A549 (cell line): Measurements from ENCODE around the gene PBX1. TPM values are rescaled to one million over a fixed set of nuclear protein-coding genes. Genes with fewer than 3 reads are reported as not detected.

Experiments used
- ATAC-seq, 2 experiments: fragments of 200-7000 bp in 1 of 2; fragments of >200 bp in 1 of 2; cut with Nextera tagmentation in 1 of 2; cut with Tn5 transposase in 1 of 2; 3 replicates each; pipeline versions ENCODE4 v1.8.0 to v1.9.1; 2018 to 2020; ENCODE audit warnings: mild to moderate bottlenecking in 1 of 2, moderate library complexity in 1 of 2
- CTCF ChIA-PET: fragments of 300-600 bp; sonication (Branson Sonifier 250); formaldehyde crosslinking; extraction: SDS; loops from one replicate; lab custom pipeline; 2021; ENCODE audit warnings: antibody characterized with exemption, inconsistent platforms; lab: Yijun Ruan, JAX
- POLR2A ChIA-PET: fragments of 350-600 bp; formaldehyde crosslinking; extraction: SDS; loops from one replicate; lab custom pipeline; 2021; ENCODE audit warnings: antibody characterized with exemption, inconsistent platforms; lab: Yijun Ruan, JAX
- DNase-seq, 2 experiments: peaks; one replicate each; pipeline versions ENCODE4 v3.0.0 to v3.0.0-alpha.2; 2011 to 2016; ENCODE audit warnings: low read depth in 1 of 2, low spot score in 1 of 2
- FAIRE-seq: peaks from 2 replicates; lab custom pipeline; 2011; peaks lifted over from hg19 to GRCh38; lab: Jason Lieb, UNC
- H3K27ac ChIP-seq, 2 experiments: fragments of >200 bp; sonication (Bioruptor Twin); formaldehyde crosslinking; 3 replicates each; pipeline ENCODE4 v1.5.1; 2016 to 2017
- H3K4me1 ChIP-seq: fragments of >200 bp; sonication (Bioruptor Twin); formaldehyde crosslinking; 3 replicates; pipeline ENCODE4 v1.6.1; 2016
- H3K4me2 ChIP-seq: fragments of >200 bp; sonication (Bioruptor Twin); formaldehyde crosslinking; 3 replicates; pipeline ENCODE4 v1.6.1; 2016
- H3K4me3 ChIP-seq: fragments of >200 bp; sonication (Bioruptor Twin); formaldehyde crosslinking; 3 replicates; pipeline ENCODE4 v1.5.1; 2016
- H3K9me3 ChIP-seq: fragments of >200 bp; sonication (Bioruptor Twin); formaldehyde crosslinking; 3 replicates; pipeline ENCODE4 v1.6.1; 2016
- EHMT2 ChIP-seq: fragments of 200-600 bp; sonication (generic); IDR thresholded peaks from 2 replicates; pipeline ENCODE4 v1.6.1; 2016; ENCODE audit warnings: antibody characterized with exemption, low read depth, mild to moderate bottlenecking, moderate library complexity
- EP300 ChIP-seq, 2 experiments: fragments of >200 bp; sonication (Bioruptor Twin); formaldehyde crosslinking; IDR thresholded peaks; 2 replicates in 1 of 2; 3 replicates in 1 of 2; pipeline ENCODE4 v1.6.1; 2016 to 2017
- FOSB ChIP-seq: fragments of 250-450 bp; sonication (Bioruptor Pico); IDR thresholded peaks from 2 replicates; pipeline ENCODE4 v1.5.0; 2020; ENCODE audit warnings: mild to moderate bottlenecking, moderate library complexity
- FOSL2 ChIP-seq, 2 experiments: fragments of 450-650 bp in 1 of 2; fragments of >200 bp in 1 of 2; sonication (Bioruptor Twin) in 1 of 2; formaldehyde crosslinking; IDR thresholded peaks; 2 replicates each; pipeline versions ENCODE4 v1.5.0 to v1.6.1; 2016 to 2020; ENCODE audit warnings: mild to moderate bottlenecking in 1 of 2, moderate library complexity in 1 of 2
- HOXA7 ChIP-seq: fragments of 250-450 bp; sonication (Bioruptor Pico); IDR thresholded peaks from 2 replicates; pipeline ENCODE4 v1.5.0; 2020; ENCODE audit warnings: mild to moderate bottlenecking, moderate library complexity
- HOXB5 ChIP-seq: fragments of 250-450 bp; sonication (Bioruptor Pico); IDR thresholded peaks from 2 replicates; pipeline ENCODE4 v1.5.0; 2020; ENCODE audit warnings: mild to moderate bottlenecking, moderate library complexity
- JUN ChIP-seq, 2 experiments: fragments of >200 bp; sonication (Bioruptor Twin); formaldehyde crosslinking; IDR thresholded peaks; 2 replicates in 1 of 2; 3 replicates in 1 of 2; pipeline ENCODE4 v1.6.1; 2016 to 2017
- KDM5A ChIP-seq: fragments of 200-600 bp; sonication (generic); IDR thresholded peaks from 2 replicates; pipeline ENCODE4 v1.6.1; 2016; ENCODE audit warnings: antibody characterized with exemption, mild to moderate bottlenecking
- MAFK ChIP-seq: fragments of 450-650 bp; IDR thresholded peaks from 2 replicates; pipeline ENCODE4 v1.6.1; 2014; ENCODE audit not compliant: partially characterized antibody
- MYC ChIP-seq: IDR thresholded peaks from 2 replicates; pipeline ENCODE4 v1.6.1; 2012; ENCODE audit warnings: mild to moderate bottlenecking, inconsistent platforms, low read length, improper control_type of control experiment, borderline replicate concordance
- NFE2L2 ChIP-seq: fragments of 150-350 bp; conservative IDR thresholded peaks from 2 replicates; pipeline ENCODE4 v1.6.1; 2014; ENCODE audit warnings: low read length
- NR3C1 ChIP-seq: fragments of >200 bp; sonication (Bioruptor Twin); formaldehyde crosslinking; IDR thresholded peaks from 3 replicates; pipeline ENCODE4 v1.6.1; 2017
- RFX5 ChIP-seq: fragments of 450-650 bp; IDR thresholded peaks from 2 replicates; pipeline ENCODE4 v1.7.1; 2014; ENCODE audit warnings: antibody characterized with exemption, mild to moderate bottlenecking, moderate library complexity
- WGBS: methylation state at CpG from one replicate; pipeline ENCODE4 v1.1.6; 2017; ENCODE audit errors: missing lambda C conversion rate; 5-methylcytosine and 5-hydroxymethylcytosine counted together
- polyA plus RNA-seq, 4 experiments: library from polyadenylated mRNA; depleted of rRNA in 3 of 4; stranded (reverse); fragments of >200 nt; fragmentation: RNase III in 1 of 4; extraction: RNeasy Plus Mini Kit Qiagen cat#74134 plus additional on column Dnase treatment in 1 of 4; gene quantifications; 2 replicates in 3 of 4; 3 replicates in 1 of 4; pipeline ENCODE4 v1.2.3, GENCODE V29; 2011 to 2017
- TF ChIP-seq, protein P1 (sequence below): IDR thresholded peaks from 2 replicates; pipeline ENCODE4 v1.6.1; 2012; ENCODE audit warnings: low read depth, borderline replicate concordance
- TF ChIP-seq, protein P2 (sequence below): fragments of 200-600 bp; sonication (generic); IDR thresholded peaks from 2 replicates; pipeline ENCODE4 v1.6.1; 2016; ENCODE audit warnings: antibody characterized with exemption, mild to moderate bottlenecking, moderate library complexity
- TF ChIP-seq, protein P3 (sequence below): fragments of >200 bp; sonication (Bioruptor Twin); formaldehyde crosslinking; IDR thresholded peaks from 3 replicates; pipeline ENCODE4 v1.6.1; 2016
- TF ChIP-seq, protein P4 (sequence below): fragments of >200 bp; sonication (Bioruptor Twin); formaldehyde crosslinking; IDR thresholded peaks from 3 replicates; pipeline ENCODE4 v1.5.1; 2016

The PBX1 gene
- polyA plus RNA-seq, 2 of the 4 experiments (the other 2 are of a cell fraction), result 47.8 to 61.5 TPM

DNA sequence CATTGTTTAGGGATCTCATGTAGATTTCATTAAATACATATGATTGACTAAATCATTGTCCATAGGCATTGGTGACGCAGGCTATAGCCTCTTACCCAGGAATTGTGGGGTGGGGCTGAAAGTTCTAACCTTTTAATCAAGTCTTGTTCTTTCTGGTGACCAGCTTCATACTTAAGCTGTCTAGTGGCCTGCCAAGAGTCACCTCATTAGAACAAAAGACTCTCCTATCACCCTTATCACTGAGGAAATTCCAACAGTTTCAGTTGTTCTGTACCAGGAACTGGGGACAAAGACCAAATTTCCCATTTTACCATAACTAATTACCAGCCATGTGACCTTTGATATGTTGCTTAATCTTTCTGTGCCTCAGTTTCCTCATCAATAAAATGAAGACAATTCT lies 298.5 kb downstream of the PBX1 start:
- ATAC-seq (no peak), FAIRE-seq (no peak), DNase-seq (no peak)
- ChIA-PET POLR2A (no interaction called here), CTCF (interaction anchor here (0.6 kb wide), 1 partner anchor 1316 kb away, joined by 3 read pairs; no protein-coding TSS in a partner anchor)
- Histone ChIP-seq H3K4me2 (no peak overlapping the region), H3K27ac (no peak overlapping the region), H3K9me3 (no peaks in the 10 kb centered on the region), H3K4me3 (no peak overlapping the region), H3K4me1 (no peaks in the 10 kb centered on the region)
- WGBS, result 75% methylated on average over 1 of the region's 1 CpG
- TF ChIP-seq FOSL2 (IDR thresholded peaks at IDR 0.05) (no peak), FOSL2 (CRISPR knock-in tag; IDR thresholded peaks at IDR 0.05) (no peak), FOSB (CRISPR knock-in tag) (no peak)

DNA sequence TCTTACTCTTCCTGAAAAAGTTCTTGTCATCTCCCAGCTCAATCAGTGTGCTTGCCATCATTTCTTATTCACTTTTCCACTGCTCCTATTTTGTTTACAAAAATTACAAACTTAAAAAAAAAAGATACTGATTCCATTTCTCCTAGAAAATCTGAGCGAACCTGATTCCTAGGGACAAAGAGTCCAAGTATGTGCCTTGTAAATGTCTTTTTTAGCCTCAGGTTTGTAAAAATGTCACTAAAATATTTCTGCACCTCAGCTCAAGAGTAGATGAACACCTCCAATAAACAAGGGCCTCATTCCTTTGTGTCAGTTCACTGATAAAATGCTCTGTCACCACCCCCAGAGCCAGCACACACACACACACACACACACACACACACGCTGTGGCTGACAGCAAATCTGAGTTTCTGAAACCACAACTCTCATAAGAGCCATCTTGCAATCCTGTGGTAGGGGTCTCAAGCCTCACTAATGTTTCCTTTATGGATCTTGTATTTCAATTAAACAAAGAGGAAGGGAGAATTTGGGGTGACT lies 299.2 kb downstream of the PBX1 start:
- 72% methylated on average over 2 of the region's 2 CpGs for WGBS
- no peak for FAIRE-seq
- no peak for TF ChIP-seq HOXB5
- TF ChIP-seq, protein P1, sequence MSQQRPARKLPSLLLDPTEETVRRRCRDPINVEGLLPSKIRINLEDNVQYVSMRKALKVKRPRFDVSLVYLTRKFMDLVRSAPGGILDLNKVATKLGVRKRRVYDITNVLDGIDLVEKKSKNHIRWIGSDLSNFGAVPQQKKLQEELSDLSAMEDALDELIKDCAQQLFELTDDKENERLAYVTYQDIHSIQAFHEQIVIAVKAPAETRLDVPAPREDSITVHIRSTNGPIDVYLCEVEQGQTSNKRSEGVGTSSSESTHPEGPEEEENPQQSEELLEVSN, result no peak
- TF ChIP-seq, protein P2, sequence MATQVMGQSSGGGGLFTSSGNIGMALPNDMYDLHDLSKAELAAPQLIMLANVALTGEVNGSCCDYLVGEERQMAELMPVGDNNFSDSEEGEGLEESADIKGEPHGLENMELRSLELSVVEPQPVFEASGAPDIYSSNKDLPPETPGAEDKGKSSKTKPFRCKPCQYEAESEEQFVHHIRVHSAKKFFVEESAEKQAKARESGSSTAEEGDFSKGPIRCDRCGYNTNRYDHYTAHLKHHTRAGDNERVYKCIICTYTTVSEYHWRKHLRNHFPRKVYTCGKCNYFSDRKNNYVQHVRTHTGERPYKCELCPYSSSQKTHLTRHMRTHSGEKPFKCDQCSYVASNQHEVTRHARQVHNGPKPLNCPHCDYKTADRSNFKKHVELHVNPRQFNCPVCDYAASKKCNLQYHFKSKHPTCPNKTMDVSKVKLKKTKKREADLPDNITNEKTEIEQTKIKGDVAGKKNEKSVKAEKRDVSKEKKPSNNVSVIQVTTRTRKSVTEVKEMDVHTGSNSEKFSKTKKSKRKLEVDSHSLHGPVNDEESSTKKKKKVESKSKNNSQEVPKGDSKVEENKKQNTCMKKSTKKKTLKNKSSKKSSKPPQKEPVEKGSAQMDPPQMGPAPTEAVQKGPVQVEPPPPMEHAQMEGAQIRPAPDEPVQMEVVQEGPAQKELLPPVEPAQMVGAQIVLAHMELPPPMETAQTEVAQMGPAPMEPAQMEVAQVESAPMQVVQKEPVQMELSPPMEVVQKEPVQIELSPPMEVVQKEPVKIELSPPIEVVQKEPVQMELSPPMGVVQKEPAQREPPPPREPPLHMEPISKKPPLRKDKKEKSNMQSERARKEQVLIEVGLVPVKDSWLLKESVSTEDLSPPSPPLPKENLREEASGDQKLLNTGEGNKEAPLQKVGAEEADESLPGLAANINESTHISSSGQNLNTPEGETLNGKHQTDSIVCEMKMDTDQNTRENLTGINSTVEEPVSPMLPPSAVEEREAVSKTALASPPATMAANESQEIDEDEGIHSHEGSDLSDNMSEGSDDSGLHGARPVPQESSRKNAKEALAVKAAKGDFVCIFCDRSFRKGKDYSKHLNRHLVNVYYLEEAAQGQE, result no peak
- TF ChIP-seq NFE2L2, result no peak
- no peak for TF ChIP-seq MYC
- no peaks in the 10 kb centered on the region for H3K4me1 ChIP-seq
- H3K4me3 ChIP-seq, result no peak overlapping the region
- no peak for DNase-seq
- no peak for ATAC-seq
- CTCF ChIA-PET, result interaction anchor here (0.6 kb wide), 1 partner anchor 1317 kb away, joined by 3 read pairs; no protein-coding TSS in a partner anchor
- no peak overlapping the region for H3K4me2 ChIP-seq
- POLR2A ChIA-PET, result no interaction called here
- no peak overlapping the region for H3K27ac ChIP-seq
- no peaks in the 10 kb centered on the region for H3K9me3 ChIP-seq

DNA sequence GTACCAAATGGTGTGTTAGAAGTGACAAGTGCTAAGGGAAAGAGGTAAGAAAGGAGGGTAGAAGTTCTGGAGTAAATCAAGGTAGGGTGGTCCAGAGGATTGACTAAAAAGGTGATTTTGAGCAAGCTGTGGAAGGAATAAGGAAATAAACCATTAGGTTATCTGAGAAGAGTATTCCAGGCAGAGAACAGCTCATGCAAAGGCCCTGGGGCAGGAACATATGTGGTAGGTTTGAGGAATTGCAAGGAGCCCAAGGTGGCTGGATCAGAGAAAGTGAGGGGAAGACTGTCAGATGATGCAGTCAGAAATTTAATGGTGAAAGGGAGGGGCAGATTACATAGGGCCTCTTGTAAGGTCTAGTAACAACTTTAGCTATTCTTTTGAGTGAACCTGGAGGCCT lies 302.6 kb downstream of the PBX1 start:
- DNase-seq (no peak), FAIRE-seq (no peak), ATAC-seq (no peak)
- CTCF ChIA-PET, result no interaction called here
- H3K27ac ChIP-seq, result no peak overlapping the region
- H3K4me2 ChIP-seq, result no peak overlapping the region
- no peak for TF ChIP-seq MAFK
- TF ChIP-seq, protein P3, sequence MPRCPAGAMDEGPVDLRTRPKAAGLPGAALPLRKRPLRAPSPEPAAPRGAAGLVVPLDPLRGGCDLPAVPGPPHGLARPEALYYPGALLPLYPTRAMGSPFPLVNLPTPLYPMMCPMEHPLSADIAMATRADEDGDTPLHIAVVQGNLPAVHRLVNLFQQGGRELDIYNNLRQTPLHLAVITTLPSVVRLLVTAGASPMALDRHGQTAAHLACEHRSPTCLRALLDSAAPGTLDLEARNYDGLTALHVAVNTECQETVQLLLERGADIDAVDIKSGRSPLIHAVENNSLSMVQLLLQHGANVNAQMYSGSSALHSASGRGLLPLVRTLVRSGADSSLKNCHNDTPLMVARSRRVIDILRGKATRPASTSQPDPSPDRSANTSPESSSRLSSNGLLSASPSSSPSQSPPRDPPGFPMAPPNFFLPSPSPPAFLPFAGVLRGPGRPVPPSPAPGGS, result no peak
- no peak for TF ChIP-seq HOXA7 (CRISPR knock-in tag)
- no peak for TF ChIP-seq JUN (IDR thresholded peaks at IDR 0.05)
- POLR2A ChIA-PET, result no interaction called here
- no peaks in the 10 kb centered on the region for H3K4me1 ChIP-seq
- no peaks in the 10 kb centered on the region for H3K9me3 ChIP-seq
- H3K4me3 ChIP-seq, result no peak overlapping the region

DNA sequence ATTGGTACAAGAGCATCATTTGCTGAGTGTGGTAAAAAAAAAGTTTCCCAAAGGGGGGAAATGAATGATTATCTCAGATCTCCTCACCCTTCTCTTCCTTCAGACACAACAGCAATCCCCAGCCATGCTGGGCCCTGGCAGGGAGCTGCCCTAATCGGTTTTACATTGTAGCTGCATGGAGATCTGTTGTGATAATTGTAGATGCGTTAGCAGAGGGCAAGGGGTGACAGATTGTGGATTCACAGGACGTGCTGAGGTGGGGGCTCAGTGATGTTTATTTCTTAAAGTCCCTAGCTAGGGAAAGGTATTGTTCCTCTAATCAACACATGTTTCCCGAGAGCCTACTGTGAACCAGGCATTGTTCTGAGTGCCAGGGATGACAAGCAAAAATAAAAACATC lies 304.1 kb downstream of the PBX1 start:
- WGBS, result 30% methylated on average over 4 of the region's 4 CpGs
- no peak for DNase-seq
- ChIA-PET CTCF (no interaction called here), POLR2A (no interaction called here)
- ATAC-seq, result no peak
- Histone ChIP-seq H3K4me2 (no peak overlapping the region), H3K27ac (no peak overlapping the region), H3K4me1 (no peaks in the 10 kb centered on the region), H3K9me3 (no peaks in the 10 kb centered on the region), H3K4me3 (no peak overlapping the region)
- TF ChIP-seq, protein P4, sequence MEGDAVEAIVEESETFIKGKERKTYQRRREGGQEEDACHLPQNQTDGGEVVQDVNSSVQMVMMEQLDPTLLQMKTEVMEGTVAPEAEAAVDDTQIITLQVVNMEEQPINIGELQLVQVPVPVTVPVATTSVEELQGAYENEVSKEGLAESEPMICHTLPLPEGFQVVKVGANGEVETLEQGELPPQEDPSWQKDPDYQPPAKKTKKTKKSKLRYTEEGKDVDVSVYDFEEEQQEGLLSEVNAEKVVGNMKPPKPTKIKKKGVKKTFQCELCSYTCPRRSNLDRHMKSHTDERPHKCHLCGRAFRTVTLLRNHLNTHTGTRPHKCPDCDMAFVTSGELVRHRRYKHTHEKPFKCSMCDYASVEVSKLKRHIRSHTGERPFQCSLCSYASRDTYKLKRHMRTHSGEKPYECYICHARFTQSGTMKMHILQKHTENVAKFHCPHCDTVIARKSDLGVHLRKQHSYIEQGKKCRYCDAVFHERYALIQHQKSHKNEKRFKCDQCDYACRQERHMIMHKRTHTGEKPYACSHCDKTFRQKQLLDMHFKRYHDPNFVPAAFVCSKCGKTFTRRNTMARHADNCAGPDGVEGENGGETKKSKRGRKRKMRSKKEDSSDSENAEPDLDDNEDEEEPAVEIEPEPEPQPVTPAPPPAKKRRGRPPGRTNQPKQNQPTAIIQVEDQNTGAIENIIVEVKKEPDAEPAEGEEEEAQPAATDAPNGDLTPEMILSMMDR, result no peak
- TF ChIP-seq EHMT2 (no peak), RFX5 (no peak), MAFK (peak; percentile 11), EP300 (IDR thresholded peaks at IDR 0.05) (no peak), NR3C1 (no peak), FOSB (CRISPR knock-in tag) (no peak), KDM5A (no peak)
- no peak for FAIRE-seq
